H1 (cell line): ENCODE measurements around the gene RFX3. TPM values are rescaled to one million over a fixed set of nuclear protein-coding genes. Genes with fewer than 3 reads are reported as not detected.

Experiments
- CTCF ChIA-PET: fragments of 300-600 bp; sonication (Branson Sonifier 250); formaldehyde crosslinking; loops from one replicate; lab custom pipeline; 2021; ENCODE audit not compliant: partially characterized antibody; lab: Charles Lee
- POLR2A ChIA-PET: fragments of 300-600 bp; sonication (Branson Sonifier 250); formaldehyde crosslinking; loops from one replicate; lab custom pipeline; 2021; ENCODE audit warnings: inconsistent platforms; ENCODE audit not compliant: partially characterized antibody; lab: Charles Lee
- DNase-seq, 2 experiments: peaks; one replicate each; pipeline versions ENCODE4 v3.0.0 to v3.0.0-alpha.2; 2010 to 2022; ENCODE audit warnings: low spot score in 2 of 2, low read depth in 1 of 2, mixed read lengths in 1 of 2
- FAIRE-seq: peaks from 2 replicates; lab custom pipeline; 2011; peaks lifted over from hg19 to GRCh38; lab: Jason Lieb, UNC
- H2AFZ ChIP-seq: 2 replicates; pipeline ENCODE4 v1.8.1; 2012; ENCODE audit warnings: low read length, inconsistent platforms
- H2AK5ac ChIP-seq: 2 replicates; pipeline ENCODE4 v1.6.1; 2013; ENCODE audit warnings: low read depth, low read length
- H2BK120ac ChIP-seq: replicated peaks from 2 replicates; pipeline ENCODE3; 2013; ENCODE audit warnings: low read depth, low read length, inconsistent platforms
- H2BK12ac ChIP-seq: 2 replicates; pipeline ENCODE4 v1.6.1; 2013; ENCODE audit warnings: low read depth, low read length
- H2BK15ac ChIP-seq: 2 replicates; pipeline ENCODE4 v1.6.1; 2013; ENCODE audit warnings: low read length
- H2BK20ac ChIP-seq: 2 replicates; pipeline ENCODE4 v1.6.1; 2013; ENCODE audit warnings: low read length
- H2BK5ac ChIP-seq: 2 replicates; pipeline ENCODE4 v1.6.1; 2013; ENCODE audit warnings: low read depth, low read length
- H3K14ac ChIP-seq: 2 replicates; pipeline ENCODE4 v1.6.1; 2013; ENCODE audit warnings: inconsistent platforms; ENCODE audit not compliant: insufficient read length
- H3K18ac ChIP-seq: 2 replicates; pipeline ENCODE4 v1.6.1; 2013; ENCODE audit warnings: low read length; ENCODE audit errors: extremely low read depth
- H3K23ac ChIP-seq: 2 replicates; pipeline ENCODE4 v1.6.1; 2013; ENCODE audit warnings: inconsistent platforms; ENCODE audit not compliant: insufficient read length
- H3K23me2 ChIP-seq: 2 replicates; pipeline ENCODE4 v1.6.1; 2013; ENCODE audit warnings: low read depth, low read length
- H3K27ac ChIP-seq: 2 replicates; pipeline ENCODE4 v1.6.1; 2011; ENCODE audit warnings: low read depth, low read length, inconsistent platforms
- H3K27me3 ChIP-seq, 4 experiments: replicated peaks in 1 of 4; 1 replicate in 1 of 4; 2 replicates in 3 of 4; pipeline versions ENCODE4 v1.6.1 to v1.8.1; 2011 to 2013; ENCODE audit warnings: low read length in 3 of 4, mild to moderate bottlenecking in 3 of 4, inconsistent platforms in 2 of 4, mixed read lengths in 2 of 4, moderate library complexity in 1 of 4; ENCODE audit not compliant: control insufficient read depth in 3 of 4, insufficient read depth in 3 of 4; ENCODE audit errors: extremely low read depth in 1 of 4
- H3K36me3 ChIP-seq, 4 experiments: 2 replicates each; pipeline versions ENCODE4 v1.6.1 to v1.8.1; 2011 to 2013; ENCODE audit warnings: mild to moderate bottlenecking in 4 of 4, low read length in 3 of 4, moderate library complexity in 2 of 4, control low read depth in 1 of 4, inconsistent platforms in 1 of 4; ENCODE audit not compliant: insufficient read depth in 4 of 4, control insufficient read depth in 2 of 4
- H3K4ac ChIP-seq: replicated peaks from 2 replicates; pipeline ENCODE3; 2013; ENCODE audit warnings: low read length, low read depth, mixed read lengths, inconsistent platforms; ENCODE audit not compliant: insufficient read length
- H3K4me1 ChIP-seq, 4 experiments: replicated peaks in 1 of 4; 1 replicate in 1 of 4; 2 replicates in 3 of 4; pipeline versions ENCODE4 v1.6.1 to v1.8.1; 2011 to 2013; ENCODE audit warnings: low read length in 3 of 4, inconsistent platforms in 2 of 4, mixed read lengths in 1 of 4; ENCODE audit not compliant: insufficient read depth in 4 of 4, control insufficient read depth in 3 of 4
- H3K4me2 ChIP-seq, 2 experiments: 2 replicates each; pipeline versions ENCODE4 v1.6.1 to v1.8.1; 2011 to 2013; ENCODE audit warnings: low read depth in 2 of 2, low read length in 2 of 2, control low read depth in 1 of 2, inconsistent platforms in 1 of 2, mild to moderate bottlenecking in 1 of 2; ENCODE audit not compliant: insufficient read depth in 1 of 2
- H3K4me3 ChIP-seq, 4 experiments: fragments of 200-600, 300-600 bp in 1 of 4; sonication (generic), shearing (Covaris generic), sonication (Bioruptor Twin) in 1 of 4; 2 replicates each; pipeline versions ENCODE4 v1.5.1 to v1.8.1; 2011 to 2016; ENCODE audit warnings: low read length in 4 of 4, low read depth in 3 of 4, control low read depth in 2 of 4, inconsistent platforms in 2 of 4, mild to moderate bottlenecking in 2 of 4, mixed read lengths in 1 of 4, moderate library complexity in 1 of 4; ENCODE audit not compliant: insufficient read depth in 2 of 4; ENCODE audit errors: extremely low read depth in 1 of 4
- H3K56ac ChIP-seq: replicated peaks from 2 replicates; pipeline ENCODE3; 2013; ENCODE audit warnings: low read depth, mild to moderate bottlenecking, mixed read lengths, low read length, inconsistent platforms; ENCODE audit not compliant: insufficient read length
- H3K79me1 ChIP-seq: 2 replicates; pipeline ENCODE4 v1.6.1; 2013; ENCODE audit warnings: low read depth, low read length, control low read depth
- H3K79me2 ChIP-seq, 2 experiments: 2 replicates each; pipeline versions ENCODE4 v1.6.1 to v1.8.1; 2012 to 2013; ENCODE audit warnings: low read length in 2 of 2, mild to moderate bottlenecking in 2 of 2, inconsistent platforms in 1 of 2; ENCODE audit not compliant: insufficient read depth in 2 of 2, control insufficient read depth in 1 of 2
- H3K9ac ChIP-seq, 4 experiments: replicated peaks in 1 of 4; 1 replicate in 1 of 4; 2 replicates in 3 of 4; pipeline versions ENCODE4 v1.6.1 to v1.8.1; 2011 to 2013; ENCODE audit warnings: low read depth in 3 of 4, low read length in 3 of 4, control low read depth in 2 of 4, mild to moderate bottlenecking in 2 of 4, moderate library complexity in 2 of 4, inconsistent platforms in 1 of 4; ENCODE audit errors: extremely low read depth in 1 of 4
- H3K9me3 ChIP-seq, 2 experiments: 2 replicates each; pipeline versions ENCODE4 v1.6.1 to v1.8.1; 2012 to 2013; ENCODE audit warnings: mild to moderate bottlenecking in 2 of 2, moderate library complexity in 2 of 2, control low read depth in 1 of 2, inconsistent platforms in 1 of 2, low read depth in 1 of 2, low read length in 1 of 2, mixed read lengths in 1 of 2; ENCODE audit not compliant: insufficient read depth in 2 of 2
- H4K20me1 ChIP-seq, 2 experiments: replicated peaks in 1 of 2; 2 replicates each; pipeline versions ENCODE3 to v1.8.1; 2011 to 2013; ENCODE audit warnings: inconsistent platforms in 2 of 2, low read length in 2 of 2, mild to moderate bottlenecking in 1 of 2; ENCODE audit not compliant: insufficient read depth in 2 of 2, control insufficient read depth in 1 of 2
- H4K5ac ChIP-seq: 2 replicates; pipeline ENCODE4 v1.6.1; 2013; ENCODE audit warnings: low read length, low read depth, mixed read lengths, inconsistent platforms; ENCODE audit not compliant: insufficient read length
- H4K8ac ChIP-seq: 2 replicates; pipeline ENCODE4 v1.8.0; 2013; ENCODE audit warnings: mild to moderate bottlenecking, moderate library complexity, low read length, inconsistent platforms; ENCODE audit not compliant: insufficient read depth; ENCODE audit errors: extremely low read depth
- H4K91ac ChIP-seq: replicated peaks from 2 replicates; pipeline ENCODE3; 2013; ENCODE audit warnings: low read length, mixed read lengths, inconsistent platforms; ENCODE audit not compliant: insufficient read length
- ATF2 ChIP-seq: IDR thresholded peaks from 2 replicates; pipeline ENCODE4 v1.6.1; 2012; ENCODE audit warnings: low read length, inconsistent platforms
- CBX5 ChIP-seq: fragments of 300-800, 300-1000 bp; sonication (generic); IDR thresholded peaks from 2 replicates; pipeline ENCODE4 v1.7.1; 2016; ENCODE audit warnings: antibody characterized with exemption, low read length, low read depth
- GTF2F1 ChIP-seq: IDR thresholded peaks from 2 replicates; pipeline ENCODE4 v1.6.1; 2012; ENCODE audit warnings: low read depth, low read length, improper control_type of control experiment, borderline replicate concordance
- KDM1A ChIP-seq: fragments of 200-600, 300-600 bp; sonication (generic); IDR thresholded peaks from 2 replicates; pipeline ENCODE4 v1.7.1; 2016; ENCODE audit warnings: mild to moderate bottlenecking, low read length, borderline replicate concordance
- MAFK ChIP-seq: IDR thresholded peaks from 2 replicates; pipeline ENCODE4 v1.6.1; 2012; ENCODE audit warnings: low read depth, mild to moderate bottlenecking, improper control_type of control experiment, low read length
- NANOG ChIP-seq: IDR thresholded peaks from 2 replicates; pipeline ENCODE4 v1.6.1; 2011; ENCODE audit warnings: low read length, low read depth, mild to moderate bottlenecking, inconsistent platforms; ENCODE audit not compliant: insufficient read depth, poor library complexity, severe bottlenecking
- PHF8 ChIP-seq: fragments of 200-600 bp; sonication (generic); conservative IDR thresholded peaks from 2 replicates; pipeline ENCODE4 v1.7.1; 2012; ENCODE audit warnings: low read depth, mild to moderate bottlenecking, inconsistent platforms, low read length, moderate library complexity
- POU5F1 ChIP-seq: IDR thresholded peaks from 2 replicates; pipeline ENCODE4 v1.6.1; 2011; ENCODE audit warnings: low read depth, mild to moderate bottlenecking, low read length, moderate library complexity
- RXRA ChIP-seq: IDR thresholded peaks from 2 replicates; pipeline ENCODE4 v1.6.1; 2011; ENCODE audit warnings: low read depth, mild to moderate bottlenecking, low read length, moderate library complexity; ENCODE audit not compliant: insufficient read depth
- SIN3A ChIP-seq, 2 experiments: IDR thresholded peaks in 1 of 2; conservative IDR thresholded peaks in 1 of 2; 2 replicates each; pipeline ENCODE4 v1.6.1; 2011 to 2012; ENCODE audit warnings: low read length in 2 of 2, improper control_type of control experiment in 1 of 2, low read depth in 1 of 2, mild to moderate bottlenecking in 1 of 2
- SIRT6 ChIP-seq: IDR thresholded peaks from one replicate; pipeline ENCODE4 v1.7.1; 2012; ENCODE audit warnings: low read length, inconsistent platforms
- SP2 ChIP-seq: IDR thresholded peaks from 2 replicates; pipeline ENCODE4 v1.6.1; 2012; ENCODE audit warnings: mild to moderate bottlenecking, low read length, inconsistent platforms
- WGBS, 2 experiments: shearing (Covaris generic) in 1 of 2; methylation state at CpG; one replicate each; pipeline versions ENCODE4 v1.1.6 to v1.1.7; 2013 to 2015; ENCODE audit warnings: low lambda C conversion rate in 2 of 2, mixed read lengths in 2 of 2, inconsistent platforms in 1 of 2, low coverage in 1 of 2, missing lambda C conversion rate in 1 of 2; ENCODE audit not compliant: insufficient replicate concordance in 2 of 2, insufficient coverage in 1 of 2, insufficient read length in 1 of 2; ENCODE audit errors: extremely low coverage in 1 of 2, missing lambda C conversion rate in 1 of 2; 5-methylcytosine and 5-hydroxymethylcytosine counted together
- polyA plus RNA-seq, 7 experiments: library from polyadenylated mRNA; depleted of rRNA in 3 of 7; stranded (reverse) in 5 of 7; unstranded in 2 of 7; fragments of >200 nt in 5 of 7; fragments of 200-250 nt in 2 of 7; gene quantifications; 1 replicate in 5 of 7; 2 replicates in 1 of 7; 4 replicates in 1 of 7; pipeline versions ENCODE4 v1.2.1 to v1.2.3, GENCODE V29; 2011 to 2013; ENCODE audit warnings: missing spikeins in 2 of 7, mixed read lengths in 2 of 7
- total RNA-seq: library from RNA; stranded (reverse); fragmentation: NEBNext Ultra II Directional; extraction: Animal tissue kit (Norgen Biotek cat#: 25700); gene quantifications from 2 replicates; pipeline ENCODE4 v1.2.1, GENCODE V29; 2021

RFX3 gene
- total and polyA plus RNA-seq, 2 of the 8 experiments (the other 6 are each of a cell fraction or from before 2014, with no cell fraction given), result 4.9 to 22.6 TPM

GRCh38 chr9:3268223-3268622, 257.6 kb downstream of the RFX3 start:
- FAIRE-seq (no peak), DNase-seq (no peak)
- Histone ChIP-seq H2BK15ac (no peak overlapping the region), H2BK120ac (no peak overlapping the region), H4K20me1 (no peaks in the 10 kb centered on the region), H3K27me3 (no peaks in the 10 kb centered on the region), H3K36me3 (peaks cover 0 to 4% (median 0%) of the 10 kb centered on the region in 4 experiments; a peak in 1 of 8 replicates), H3K27ac (no peak overlapping the region), H3K23me2 (0 out of 2 replicates have a peak, but pooled peaks cover 2% of the 10 kb centered on the region), H2BK12ac (no peak overlapping the region), H2BK5ac (no peak overlapping the region), H2AFZ (no peak overlapping the region), H4K91ac (no peak overlapping the region), H3K4me3 (no peak overlapping the region), H3K18ac (no peak overlapping the region), H3K56ac (no peak overlapping the region), H3K4ac (no peak overlapping the region), H3K14ac (no peak overlapping the region), H3K23ac (no peak overlapping the region), H2BK20ac (no peak overlapping the region), H3K9me3 (no peaks in the 10 kb centered on the region), H3K4me1 (peaks cover 0 to 9% (median 2%) of the 10 kb centered on the region in 4 experiments; a peak in 2 of 7 replicates), H4K8ac (no peak overlapping the region), H2AK5ac (no peak overlapping the region), H3K79me2 (no peaks in the 10 kb centered on the region), H3K79me1 (no peaks in the 10 kb centered on the region), H4K5ac (no peak overlapping the region), H3K4me2 (no peak overlapping the region), H3K9ac (no peak overlapping the region)
- WGBS, 2 experiments, result 89% methylated on average over 1 of the region's 1 CpG; no CpG with 5 or more reads in 1 of the 2 experiments
- CTCF ChIA-PET, result interaction anchor here (1.5 to 1.6 kb wide), 2 partner anchors 27 to 64 kb away, joined by 3 to 4 read pairs; no protein-coding TSS in a partner anchor
- POLR2A ChIA-PET, result no interaction called here
- TF ChIP-seq CBX5, result no peak
- no peak for TF ChIP-seq NANOG
- no peak for TF ChIP-seq POU5F1
- TF ChIP-seq ATF2, result no peak
- TF ChIP-seq MAFK, result no peak
- no peak for TF ChIP-seq SIN3A (conservative IDR thresholded peaks at IDR 0.05 in 1 of 2, IDR thresholded peaks at IDR 0.05 in 1 of 2; ENCODE audit: low read depth in 1 of 2, low read length in 2 of 2)
- no peak for TF ChIP-seq KDM1A
- no peak for TF ChIP-seq SP2
- no peak for TF ChIP-seq SIRT6
- no peak for TF ChIP-seq GTF2F1
- no peak for TF ChIP-seq PHF8
- no peak for TF ChIP-seq RXRA
